IMR-90 (cell line): ENCODE measurements around the gene SPRED2. TPM values are rescaled to one million over a fixed set of nuclear protein-coding genes. Genes with fewer than 3 reads are reported as not detected.

Experiments
- ATAC-seq: fragments of 200-7000 bp; cut with Tn5 transposase; 2 replicates; pipeline ENCODE4 v1.9.1; 2020; ENCODE audit warnings: low read depth, mild to moderate bottlenecking, moderate library complexity
- BruUV-seq: library from RNA; stranded (reverse); fragments of 400-500 nt; replicated peaks from 2 replicates; lab custom pipeline; 2021; lab: Mats Ljungman, UMichigan
- CTCF ChIA-PET: fragments of 300-600 bp; formaldehyde crosslinking; extraction: SDS; loops from one replicate; lab custom pipeline; 2021; ENCODE audit warnings: antibody characterized with exemption; lab: Yijun Ruan, JAX
- POLR2A ChIA-PET: fragments of 300-600 bp; sonication (Branson Sonifier 250); formaldehyde crosslinking; loops from one replicate; lab custom pipeline; 2022; ENCODE audit warnings: antibody characterized with exemption; ENCODE audit not compliant: unreplicated experiment; lab: Charles Lee
- DNase-seq: peaks from one replicate; pipeline ENCODE4 v3.0.0; 2013
- H2AFZ ChIP-seq: replicated peaks from 2 replicates; pipeline ENCODE3; 2013; ENCODE audit warnings: low read length, mild to moderate bottlenecking; ENCODE audit not compliant: poor library complexity
- H2AK5ac ChIP-seq: 2 replicates; pipeline ENCODE4 v1.6.1; 2013; ENCODE audit warnings: low read depth, low read length, inconsistent platforms
- H2AK9ac ChIP-seq: replicated peaks from 2 replicates; pipeline ENCODE3; 2013; ENCODE audit warnings: mild to moderate bottlenecking, low read depth, low read length, moderate library complexity; ENCODE audit not compliant: poor library complexity
- H2BK120ac ChIP-seq: 2 replicates; pipeline ENCODE4 v1.6.1; 2013; ENCODE audit warnings: low read depth, low read length, inconsistent platforms
- H2BK15ac ChIP-seq: 3 replicates; pipeline ENCODE4 v1.6.1; 2013; ENCODE audit warnings: low read depth, low read length, inconsistent platforms
- H2BK20ac ChIP-seq: 2 replicates; pipeline ENCODE4 v1.6.1; 2013; ENCODE audit warnings: low read depth, mild to moderate bottlenecking, inconsistent platforms, low read length, moderate library complexity
- H2BK5ac ChIP-seq: 2 replicates; pipeline ENCODE4 v1.6.1; 2013; ENCODE audit warnings: mild to moderate bottlenecking, low read depth, low read length, inconsistent platforms; ENCODE audit not compliant: poor library complexity, severe bottlenecking
- H3K14ac ChIP-seq: replicated peaks from 2 replicates; pipeline ENCODE4 v1.6.1; 2013; ENCODE audit warnings: low read depth, low read length, inconsistent platforms
- H3K18ac ChIP-seq: 2 replicates; pipeline ENCODE4 v1.6.1; 2013; ENCODE audit warnings: low read depth, low read length, control low read depth
- H3K23ac ChIP-seq: 2 replicates; pipeline ENCODE4 v1.6.1; 2013; ENCODE audit warnings: low read depth, low read length, inconsistent platforms
- H3K27ac ChIP-seq: 2 replicates; pipeline ENCODE4 v1.5.1; 2013; ENCODE audit warnings: mild to moderate bottlenecking, control low read depth, low read length; ENCODE audit not compliant: insufficient read depth
- H3K27me3 ChIP-seq: 2 replicates; pipeline ENCODE4 v1.6.1; 2013; ENCODE audit warnings: low read length; ENCODE audit not compliant: control insufficient read depth, insufficient read depth
- H3K36me3 ChIP-seq: 2 replicates; pipeline ENCODE4 v1.6.1; 2013; ENCODE audit warnings: low read length, mixed read lengths; ENCODE audit not compliant: control insufficient read depth, insufficient read depth
- H3K4ac ChIP-seq: 2 replicates; pipeline ENCODE4 v1.6.1; 2013; ENCODE audit warnings: low read depth, low read length, inconsistent platforms
- H3K4me1 ChIP-seq: 2 replicates; pipeline ENCODE4 v1.6.1; 2013; ENCODE audit warnings: low read length, mixed read lengths; ENCODE audit not compliant: control insufficient read depth, insufficient read depth
- H3K4me2 ChIP-seq: 2 replicates; pipeline ENCODE4 v1.6.1; 2013; ENCODE audit warnings: low read depth, mild to moderate bottlenecking, control low read depth, low read length, moderate library complexity
- H3K4me3 ChIP-seq: 2 replicates; pipeline ENCODE4 v1.5.1; 2013; ENCODE audit warnings: low read depth, mild to moderate bottlenecking, control low read depth, low read length, moderate library complexity; ENCODE audit not compliant: insufficient read depth
- H3K56ac ChIP-seq: 2 replicates; pipeline ENCODE4 v1.6.1; 2013; ENCODE audit warnings: low read length, inconsistent platforms; ENCODE audit not compliant: insufficient read depth; ENCODE audit errors: extremely low read depth
- H3K79me1 ChIP-seq, 2 experiments: 2 replicates each; pipeline ENCODE4 v1.6.1; 2013; ENCODE audit warnings: low read length in 2 of 2, inconsistent platforms in 1 of 2, low read depth in 1 of 2
- H3K9ac ChIP-seq: 2 replicates; pipeline ENCODE4 v1.6.1; 2013; ENCODE audit warnings: low read depth, low read length, control low read depth
- H3K9me1 ChIP-seq: 2 replicates; pipeline ENCODE4 v1.6.1; 2013; ENCODE audit warnings: low read length, inconsistent platforms; ENCODE audit not compliant: insufficient read depth
- H3K9me3 ChIP-seq: 2 replicates; pipeline ENCODE4 v1.6.1; 2013; ENCODE audit warnings: low read length; ENCODE audit not compliant: control insufficient read depth, insufficient read depth
- H4K20me1 ChIP-seq: 2 replicates; pipeline ENCODE4 v1.6.1; 2013; ENCODE audit warnings: low read length, inconsistent platforms; ENCODE audit not compliant: insufficient read depth
- H4K5ac ChIP-seq: 2 replicates; pipeline ENCODE4 v1.6.1; 2013; ENCODE audit warnings: mild to moderate bottlenecking, low read depth, low read length, control low read depth
- H4K8ac ChIP-seq, 2 experiments: 2 replicates each; pipeline ENCODE4 v1.6.1; 2013; ENCODE audit warnings: low read depth in 2 of 2, low read length in 2 of 2, control low read depth in 1 of 2, inconsistent platforms in 1 of 2
- H4K91ac ChIP-seq: 2 replicates; pipeline ENCODE4 v1.6.1; 2013; ENCODE audit warnings: low read depth, low read length, inconsistent platforms; ENCODE audit not compliant: insufficient read depth
- BHLHE40 ChIP-seq: fragments of 150-350 bp; IDR thresholded peaks from 2 replicates; pipeline ENCODE4 v1.6.1; 2016; ENCODE audit warnings: mild to moderate bottlenecking, low read depth, low read length
- CEBPB ChIP-seq: IDR thresholded peaks from 2 replicates; pipeline ENCODE4 v1.6.1; 2012; ENCODE audit warnings: low read depth, low read length, improper control_type of control experiment
- CHD1 ChIP-seq: IDR thresholded peaks from 2 replicates; pipeline ENCODE4 v1.6.1; 2012; ENCODE audit warnings: low read depth, low read length, improper control_type of control experiment
- FOS ChIP-seq: fragments of 150-350 bp; IDR thresholded peaks from 2 replicates; pipeline ENCODE4 v1.6.1; 2016; ENCODE audit warnings: low read depth, low read length
- MAFK ChIP-seq: IDR thresholded peaks from 2 replicates; pipeline ENCODE4 v1.6.1; 2012; ENCODE audit warnings: low read depth, low read length, improper control_type of control experiment
- MAZ ChIP-seq: IDR thresholded peaks from 2 replicates; pipeline ENCODE4 v1.6.1; 2012; ENCODE audit warnings: low read depth, mild to moderate bottlenecking, low read length, improper control_type of control experiment, moderate library complexity, borderline replicate concordance
- MXI1 ChIP-seq: IDR thresholded peaks from 2 replicates; pipeline ENCODE4 v1.6.1; 2012; ENCODE audit warnings: low read depth, mild to moderate bottlenecking, low read length, moderate library complexity, borderline replicate concordance
- NFE2L2 ChIP-seq: fragments of 150-350 bp; IDR thresholded peaks from 2 replicates; pipeline ENCODE4 v1.6.1; 2016; ENCODE audit warnings: low read depth, mild to moderate bottlenecking, low read length
- POLR2A ChIP-seq: IDR thresholded peaks from 2 replicates; pipeline ENCODE4 v1.6.1; 2012; ENCODE audit warnings: mild to moderate bottlenecking, low read depth, low read length
- RAD21 ChIP-seq: IDR thresholded peaks from 2 replicates; pipeline ENCODE4 v1.6.1; 2012; ENCODE audit warnings: low read length, improper control_type of control experiment
- RCOR1 ChIP-seq: IDR thresholded peaks from 2 replicates; pipeline ENCODE4 v1.6.1; 2012; ENCODE audit warnings: mild to moderate bottlenecking, low read length, improper control_type of control experiment; ENCODE audit not compliant: insufficient replicate concordance
- RFX5 ChIP-seq: IDR thresholded peaks from 2 replicates; pipeline ENCODE4 v1.8.0; 2012; ENCODE audit warnings: low read depth, mild to moderate bottlenecking, low read length, moderate library complexity
- SMC3 ChIP-seq: fragments of 150-350 bp; IDR thresholded peaks from 2 replicates; pipeline ENCODE4 v1.6.1; 2016; ENCODE audit warnings: low read depth, mild to moderate bottlenecking, antibody characterized with exemption, low read length, moderate library complexity
- WGBS, 2 experiments: methylation state at CpG; one replicate each; pipeline versions ENCODE4 v1.1.5 to v1.1.7; 2013; ENCODE audit warnings: missing lambda C conversion rate in 2 of 2; ENCODE audit not compliant: insufficient read length in 1 of 2; ENCODE audit errors: extremely low coverage in 2 of 2; 5-methylcytosine and 5-hydroxymethylcytosine counted together
- dilution Hi-C: fragments of 300-500 bp; cut with HindIII; formaldehyde crosslinking; loops from one replicate; pipeline ENCODE4 v1.14.3; 2018; ENCODE audit warnings: low sequenced_read_pairs; ENCODE audit not compliant: unreplicated experiment
- in situ Hi-C: fragments of 300-500 bp; cut with MboI; formaldehyde crosslinking; loops from 3 replicates; pipeline ENCODE4 v1.14.3; 2019; ENCODE audit warnings: low sequenced_read_pairs, inconsistent platforms, mixed read lengths
- intact Hi-C: fragments of 100-400 bp; cut with micrococcal nuclease; formaldehyde crosslinking; loops from 2 replicates; pipeline ENCODE4 v1.10.0; 2022
- polyA plus RNA-seq, 3 experiments: library from polyadenylated mRNA; depleted of rRNA; stranded (reverse); fragments of >200 nt; gene quantifications; 2 replicates each; pipeline ENCODE4 v1.2.3, GENCODE V29; 2012; ENCODE audit warnings: low replicate concordance in 1 of 3
- total RNA-seq: library from RNA; depleted of rRNA; stranded (reverse); fragments of >200 nt; gene quantifications from 2 replicates; pipeline ENCODE4 v1.2.3, GENCODE V29; 2012
- TF ChIP-seq, protein P1 (sequence below): fragments of 150-350 bp; IDR thresholded peaks from 2 replicates; pipeline ENCODE4 v1.6.1; 2017; ENCODE audit warnings: mild to moderate bottlenecking, antibody characterized with exemption, low read length, low read depth
- TF ChIP-seq, protein P2 (sequence below): fragments of 150-350 bp; IDR thresholded peaks from 2 replicates; pipeline ENCODE4 v1.6.1; 2016; ENCODE audit warnings: low read depth, mild to moderate bottlenecking, low read length, moderate library complexity, borderline replicate concordance

The SPRED2 gene
- total and polyA plus RNA-seq, 2 of the 4 experiments (the other 2 are of a cell fraction): 4.8 to 18.7 TPM

DNA sequence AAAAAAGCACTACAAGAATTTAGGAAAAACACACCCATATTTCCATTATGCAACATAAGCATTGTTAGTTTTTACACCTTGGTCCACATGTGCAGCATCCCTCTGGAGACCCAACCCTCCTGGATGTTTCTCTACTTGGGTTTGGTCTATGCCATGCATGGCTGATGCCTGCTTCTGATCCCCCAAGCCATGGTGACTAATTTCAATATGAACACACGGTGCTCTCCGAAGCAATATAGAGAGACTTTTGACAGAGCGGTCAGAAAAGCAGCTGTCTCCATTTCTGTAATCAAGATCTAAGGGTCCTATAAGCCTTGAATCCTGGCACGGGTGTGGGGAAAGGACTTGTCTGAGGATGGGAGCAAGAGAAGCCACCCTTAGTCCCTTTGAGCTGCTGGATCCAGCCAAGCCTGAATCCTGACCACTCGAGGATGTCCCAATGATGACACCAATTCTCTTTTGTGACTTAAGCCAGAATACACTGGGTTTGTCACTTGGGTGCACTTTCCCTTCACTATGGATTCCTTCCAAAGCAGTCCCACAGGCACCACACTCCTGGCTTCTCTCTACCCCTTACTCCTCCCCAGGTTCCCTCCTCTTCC is 113.2 kb downstream of the SPRED2 start (continued):
- TF ChIP-seq MAFK: no peak

DNA sequence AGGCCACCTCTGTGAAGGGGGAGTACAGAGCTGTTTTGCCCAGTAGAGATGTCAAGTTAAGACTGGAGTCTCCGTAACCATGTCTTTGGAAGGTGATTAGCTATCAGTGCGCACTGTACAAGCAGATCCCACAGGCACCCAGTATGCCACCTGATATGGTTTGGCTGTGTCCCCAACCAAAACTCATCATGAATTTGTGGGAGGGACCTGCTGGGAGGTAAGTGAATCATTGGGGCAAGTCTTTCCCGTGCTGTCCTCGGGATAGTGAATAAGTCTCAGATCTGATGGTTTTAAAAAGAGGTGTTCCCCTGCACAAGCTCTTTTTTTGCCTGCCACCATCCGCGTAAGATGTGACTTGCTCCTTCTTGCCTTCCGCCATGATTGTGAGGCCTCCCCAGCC is 114.6 kb downstream of the SPRED2 start:
- Histone ChIP-seq H3K56ac (no peak overlapping the region), H3K36me3 (peaks cover 22% of the 10 kb centered on the region), H2BK5ac (no peak overlapping the region), H2BK15ac (no peak overlapping the region), H3K9ac (no peak overlapping the region), H3K14ac (no peak overlapping the region), H4K91ac (no peak overlapping the region), H3K79me1 (peaks cover 26 to 64% of the 10 kb centered on the region in 2 experiments), H3K9me3 (no peaks in the 10 kb centered on the region), H3K27ac (no peak overlapping the region), H3K4me2 (no peak overlapping the region), H3K4me1 (peaks cover 26% of the 10 kb centered on the region), H3K4me3 (no peak overlapping the region), H2AK9ac (no peak overlapping the region), H2BK120ac (no peak overlapping the region), H3K9me1 (peaks cover 28% of the 10 kb centered on the region), H3K18ac (no peak overlapping the region), H4K5ac (no peak overlapping the region), H3K23ac (no peak overlapping the region), H3K27me3 (no peaks in the 10 kb centered on the region), H2AK5ac (0 out of 2 replicates have a peak overlapping the region, but pooled peaks have one; percentile 20), H4K8ac (no peak overlapping the region), H2AFZ (no peak overlapping the region), H3K4ac (no peak overlapping the region), H2BK20ac (no peak overlapping the region), H4K20me1 (peaks cover 8% of the 10 kb centered on the region; the same call in 1 of the 2 replicates)
- ATAC-seq: no peak
- intact Hi-C loops (no loop called here), dilution Hi-C loops (no loop called here), in situ Hi-C loops (no loop called here)
- 100% methylated on average over 6 of the region's 7 CpGs; no CpG with 5 or more reads in 1 of the 2 experiments for WGBS, 2 experiments
- peak; percentile 24 for DNase-seq
- ChIA-PET POLR2A (no interaction called here), CTCF (no interaction called here)
- BruUV-seq: no TSS peak
- TF ChIP-seq BHLHE40 (no peak), MAZ (no peak), RFX5 (no peak), SMC3 (no peak), FOS (no peak), RCOR1 (no peak), RAD21 (no peak), MXI1 (no peak), MAFK (no peak), POLR2A (no peak), CEBPB (no peak), CHD1 (no peak), NFE2L2 (no peak)
- TF ChIP-seq, protein P1, sequence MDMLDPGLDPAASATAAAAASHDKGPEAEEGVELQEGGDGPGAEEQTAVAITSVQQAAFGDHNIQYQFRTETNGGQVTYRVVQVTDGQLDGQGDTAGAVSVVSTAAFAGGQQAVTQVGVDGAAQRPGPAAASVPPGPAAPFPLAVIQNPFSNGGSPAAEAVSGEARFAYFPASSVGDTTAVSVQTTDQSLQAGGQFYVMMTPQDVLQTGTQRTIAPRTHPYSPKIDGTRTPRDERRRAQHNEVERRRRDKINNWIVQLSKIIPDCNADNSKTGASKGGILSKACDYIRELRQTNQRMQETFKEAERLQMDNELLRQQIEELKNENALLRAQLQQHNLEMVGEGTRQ: no peak
- TF ChIP-seq, protein P2, sequence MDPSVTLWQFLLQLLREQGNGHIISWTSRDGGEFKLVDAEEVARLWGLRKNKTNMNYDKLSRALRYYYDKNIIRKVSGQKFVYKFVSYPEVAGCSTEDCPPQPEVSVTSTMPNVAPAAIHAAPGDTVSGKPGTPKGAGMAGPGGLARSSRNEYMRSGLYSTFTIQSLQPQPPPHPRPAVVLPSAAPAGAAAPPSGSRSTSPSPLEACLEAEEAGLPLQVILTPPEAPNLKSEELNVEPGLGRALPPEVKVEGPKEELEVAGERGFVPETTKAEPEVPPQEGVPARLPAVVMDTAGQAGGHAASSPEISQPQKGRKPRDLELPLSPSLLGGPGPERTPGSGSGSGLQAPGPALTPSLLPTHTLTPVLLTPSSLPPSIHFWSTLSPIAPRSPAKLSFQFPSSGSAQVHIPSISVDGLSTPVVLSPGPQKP: no peak
